Endometrium (tissue), 2 donors: ENCODE measurements around the gene CLDND1.
A peak's percentile ranks its signal among the peaks of the same experiment; 100 is the strongest.
"Not testable (repeated sequence)": the region's sequence is repeated elsewhere in the genome, so short reads cannot be mapped to it uniquely, and the experiment has no call there.

Experiments
- FAIRE-seq: peaks from 2 replicates; lab custom pipeline; 2012; peaks lifted over from hg19 to GRCh38; lab: Jason Lieb, UNC
- donor health status: control.
- donor health status: control.

Gene CLDND1

DNA sequence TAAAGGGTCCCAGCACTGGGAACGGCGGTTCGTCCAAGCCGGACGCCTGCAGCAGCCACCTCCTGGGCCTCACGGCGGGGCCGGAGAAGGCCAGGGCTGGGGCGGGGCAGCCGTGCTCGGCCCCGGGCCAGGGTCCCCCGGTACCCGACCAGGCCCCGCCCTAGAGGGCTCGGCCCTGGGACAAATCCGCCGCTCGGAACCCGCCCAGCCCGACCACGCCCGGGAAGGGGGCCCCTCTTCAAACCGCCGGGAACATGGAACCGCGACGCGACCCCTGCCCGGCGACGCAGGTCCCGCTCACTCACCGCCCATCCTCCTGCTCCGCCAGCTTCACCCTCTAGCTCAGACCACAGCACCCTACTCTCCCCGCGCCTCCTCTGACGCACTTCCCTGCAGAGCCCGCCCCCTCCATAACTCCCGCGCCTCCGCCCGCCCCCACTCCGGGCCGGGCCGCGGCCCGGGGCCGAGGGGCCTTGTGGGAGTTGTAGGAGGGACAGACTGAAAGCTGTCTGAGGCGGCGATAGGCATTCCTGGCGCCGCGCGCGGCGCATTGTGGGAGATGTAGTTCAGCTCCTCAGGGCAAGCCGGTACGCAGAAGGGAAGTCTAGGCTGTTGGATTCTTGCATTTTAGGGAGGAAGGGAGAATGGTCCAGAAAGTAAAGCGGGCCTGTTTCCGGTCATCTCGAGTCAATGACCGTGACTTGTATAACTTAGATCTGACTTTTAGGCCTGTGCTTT is at the start of gene CLDND1:
TSS of gene CLDND1 (minus strand) at position 359 of the 738 bp plus-strand sequence. CDS start 1,478 bp downstream, outside the sequence.
- peak; percentile 90 for FAIRE-seq

DNA sequence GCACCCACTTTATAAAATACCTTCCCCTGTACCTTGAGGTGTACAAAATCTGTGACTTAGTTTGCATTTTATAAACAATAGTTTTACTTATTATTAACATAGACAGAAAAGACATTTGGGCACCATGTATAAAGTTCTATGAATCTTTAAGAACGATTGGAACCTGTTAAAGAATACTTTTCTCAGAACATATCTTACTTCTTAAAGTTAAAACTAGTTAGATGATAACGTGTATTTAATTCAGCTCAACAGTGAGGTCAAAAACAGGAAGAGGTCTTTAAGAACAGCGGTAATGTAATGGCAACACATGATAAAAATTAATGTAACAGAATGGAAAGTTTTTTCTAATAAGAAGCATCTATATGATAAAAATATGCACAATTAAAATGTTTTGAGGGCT is 45.7 kb upstream of the CLDND1 start:
- no peak for FAIRE-seq

- no peak for FAIRE-seq
Measured at GRCh38 chr3:98567666-98568270, 45.1 kb upstream of the CLDND1 start.

DNA sequence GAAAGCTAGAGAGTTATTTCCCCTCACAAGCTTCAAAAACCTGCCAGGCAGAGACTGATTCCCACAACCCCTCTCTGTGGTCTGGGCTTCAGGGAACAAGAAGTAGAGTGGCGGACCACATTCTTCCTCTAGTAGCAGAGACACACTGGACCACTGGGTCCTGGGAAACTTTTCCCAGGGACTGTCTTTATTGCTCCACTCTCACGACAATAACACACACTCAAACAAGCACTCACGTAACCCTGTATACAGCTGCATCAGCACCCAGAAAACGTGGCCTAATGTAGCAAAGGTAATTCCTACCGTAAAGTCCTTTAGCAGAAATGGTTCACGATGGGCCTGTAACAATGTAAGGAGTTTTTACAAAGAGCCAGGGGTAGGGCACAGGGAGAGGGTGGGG is 43.1 kb upstream of the CLDND1 start:
- no peak for FAIRE-seq

DNA sequence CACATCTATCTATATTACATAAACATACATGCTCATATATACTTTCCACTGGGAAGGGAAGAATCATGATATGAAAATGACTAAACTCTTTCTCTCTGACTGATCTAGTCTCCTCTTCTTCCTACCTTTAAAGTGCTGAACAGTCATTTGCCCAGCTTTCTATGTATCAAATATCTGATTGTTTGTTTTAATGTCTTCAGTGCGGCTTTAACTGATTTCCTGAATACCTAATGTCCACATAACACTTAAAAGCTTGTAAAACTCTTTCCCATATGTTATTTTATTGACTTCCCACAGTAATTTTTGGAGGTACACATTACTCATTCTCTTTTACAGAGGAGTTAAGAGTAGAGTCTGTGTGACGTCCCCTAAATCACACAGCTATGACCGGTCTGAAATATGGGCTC is 42.5 kb upstream of the CLDND1 start:
- FAIRE-seq = no peak

GRCh38 chr3:98564282-98565005 is 41.7 kb upstream of the CLDND1 start:
- no peak for FAIRE-seq

DNA sequence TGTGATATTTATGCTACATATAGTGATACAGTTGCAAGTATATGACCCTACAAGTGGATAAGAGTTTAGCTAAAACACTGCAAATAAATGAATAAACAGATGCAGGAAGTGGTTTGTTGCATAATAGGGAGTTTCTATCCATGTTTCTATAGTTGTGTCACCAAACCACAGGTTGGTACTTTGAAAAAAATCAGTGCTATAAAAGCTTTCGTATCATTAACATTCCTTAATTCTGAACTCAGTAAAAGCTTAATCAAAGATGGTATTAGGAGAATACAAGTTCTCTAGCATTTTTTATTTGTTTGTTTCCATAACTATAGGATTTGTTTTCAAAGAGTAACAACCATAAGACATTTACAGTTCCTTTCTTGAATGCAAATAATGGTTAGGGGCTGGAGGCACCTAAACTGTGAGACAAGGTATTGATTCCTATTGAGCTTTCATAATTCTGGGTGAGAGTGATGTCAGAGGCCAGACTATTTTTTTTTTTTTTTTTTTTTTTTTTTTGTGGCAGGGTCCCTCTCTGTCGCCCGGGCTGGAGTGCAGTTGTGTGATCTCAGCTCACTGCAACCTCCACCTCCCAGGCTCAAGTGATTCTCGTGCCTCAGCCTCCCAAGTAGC is 41.1 kb upstream of the CLDND1 start:
- no peak for FAIRE-seq

DNA sequence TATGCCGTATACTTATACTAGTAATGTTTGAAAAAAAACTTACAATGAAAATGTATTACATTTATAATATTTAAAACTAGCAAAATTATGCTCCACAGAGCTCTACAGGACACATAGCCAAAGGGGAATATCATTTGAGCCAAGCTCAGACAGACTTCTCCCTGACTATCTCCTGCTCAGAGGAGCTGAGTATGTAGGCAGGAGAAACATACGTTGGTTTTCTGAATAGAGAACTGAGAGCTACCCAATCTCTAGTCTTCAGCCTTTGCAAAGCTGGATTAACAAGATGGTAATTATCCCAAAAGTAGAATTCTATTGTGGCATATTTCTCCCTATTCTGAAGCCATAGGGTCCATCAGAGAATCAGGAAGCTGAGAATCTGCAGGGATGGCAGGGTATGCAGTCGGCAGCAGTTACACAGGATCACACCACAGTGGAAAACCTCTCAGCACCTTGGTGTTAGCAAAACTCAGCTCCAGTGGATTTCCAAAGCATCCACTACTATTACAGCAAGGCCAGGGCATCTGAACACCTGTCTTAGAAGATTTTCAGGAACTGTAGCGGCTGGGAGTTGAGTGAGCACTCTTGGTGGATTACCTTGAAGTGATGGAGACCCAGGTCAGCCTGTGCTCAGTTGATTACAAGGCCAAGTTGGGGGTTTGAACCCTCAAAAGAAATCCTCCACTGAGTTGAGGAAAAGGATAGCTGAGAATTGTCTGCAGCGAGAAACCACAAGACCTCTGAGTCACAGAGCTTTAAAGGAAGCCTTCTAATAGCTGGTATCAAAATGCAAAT is 39.2 kb upstream of the CLDND1 start:
- FAIRE-seq = no peak

- no peak for FAIRE-seq
Measured at GRCh38 chr3:98560911-98561310, 38.2 kb upstream of the CLDND1 start.

DNA sequence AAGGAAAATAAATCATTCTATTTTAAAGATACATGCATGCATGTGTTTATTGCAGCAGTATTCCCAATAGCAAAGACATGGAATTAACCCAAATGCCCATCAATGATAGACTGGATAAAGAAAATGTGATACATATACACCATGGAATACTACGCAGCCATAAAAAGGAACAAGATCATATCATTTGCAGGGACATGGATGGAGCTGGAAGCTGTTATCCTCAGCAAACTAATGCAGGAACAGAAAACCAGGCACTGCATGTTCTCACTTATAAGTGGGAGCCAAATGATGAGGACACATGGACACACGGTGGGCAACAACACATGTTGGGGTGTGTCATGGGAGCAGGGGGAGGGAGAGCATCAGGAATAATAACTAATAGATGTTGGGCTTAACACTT is 37.1 kb upstream of the CLDND1 start:
- not testable (repeated sequence) for FAIRE-seq

DNA sequence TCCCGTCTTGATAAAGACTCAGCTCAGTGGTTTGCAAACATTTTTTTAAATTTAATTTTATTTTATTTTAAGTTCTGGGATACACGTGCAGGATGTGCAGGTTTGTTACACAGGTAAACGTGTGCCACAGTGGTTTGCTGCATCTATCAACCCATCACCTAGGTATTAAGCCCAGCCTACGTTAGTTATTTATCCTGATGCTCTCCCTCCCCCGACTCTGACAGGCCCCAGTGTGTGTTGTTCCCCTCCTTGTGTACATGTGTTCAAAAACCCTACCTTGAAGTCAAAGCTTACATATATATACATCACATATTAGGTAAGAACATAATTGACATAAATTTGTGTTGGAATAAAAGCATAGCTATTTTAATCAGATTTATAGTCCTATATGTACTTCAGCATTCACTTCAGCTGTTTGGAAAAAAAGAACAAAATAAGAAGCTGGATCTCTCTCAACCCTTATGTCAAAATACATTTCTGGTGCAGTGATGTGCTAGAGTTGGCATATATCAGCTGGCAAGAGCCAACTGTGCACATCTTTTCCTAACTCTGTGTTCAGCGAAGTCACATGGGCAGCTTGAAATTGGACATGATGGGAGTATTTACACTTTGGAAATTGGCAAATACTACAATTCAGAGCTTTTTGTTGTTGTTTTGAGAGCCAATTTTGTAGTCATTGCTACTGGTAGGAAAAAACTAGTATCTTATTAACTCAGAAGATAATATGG is 35.6 kb upstream of the CLDND1 start:
- no peak for FAIRE-seq

- FAIRE-seq = no peak
Measured at GRCh38 chr3:98557324-98558010, 34.8 kb upstream of the CLDND1 start.

DNA sequence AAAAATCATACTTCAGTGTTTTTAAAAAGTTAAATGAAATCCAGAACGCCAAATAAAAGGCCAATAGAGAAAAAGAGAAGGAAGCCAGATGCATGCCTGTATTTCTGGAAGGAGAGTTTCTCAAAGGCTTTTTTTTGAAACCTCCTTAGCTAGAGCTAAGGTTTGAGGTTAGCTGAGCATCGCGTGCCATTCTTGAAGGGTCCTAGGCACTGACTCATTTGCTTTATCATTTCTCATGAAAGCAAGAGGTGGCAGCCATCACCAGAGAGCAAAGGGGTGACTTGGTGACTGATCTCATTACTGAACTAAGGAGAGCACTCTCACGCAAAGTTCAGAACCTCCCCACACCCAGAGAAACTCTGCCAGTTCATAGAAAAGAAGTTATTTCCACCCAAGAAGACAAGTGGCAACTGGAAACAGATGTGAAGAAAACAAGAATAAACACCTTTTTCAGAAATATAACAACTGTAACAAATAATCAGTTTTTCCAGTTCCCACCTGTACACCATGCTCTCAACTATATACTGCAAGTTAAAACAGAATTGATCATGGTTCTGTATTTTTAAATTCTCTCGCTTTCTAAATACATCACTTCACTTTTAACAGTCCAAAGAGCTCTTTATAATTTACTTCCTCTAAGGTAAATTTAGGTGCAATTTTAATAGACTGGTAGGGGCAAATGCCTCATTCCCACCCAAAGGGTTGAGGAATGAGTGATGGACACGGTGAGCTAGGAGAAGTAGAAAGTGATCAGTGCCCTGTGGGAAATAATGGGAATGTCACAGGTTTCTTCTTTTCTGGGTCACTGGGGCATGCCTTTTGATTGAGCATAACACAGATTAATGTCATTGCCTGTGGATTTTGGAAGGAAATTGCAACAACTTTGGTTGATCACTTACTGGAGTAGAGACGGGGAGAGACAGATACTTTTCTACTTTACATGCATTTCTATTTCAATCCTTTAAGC is 33.7 kb upstream of the CLDND1 start:
- no peak for FAIRE-seq

DNA sequence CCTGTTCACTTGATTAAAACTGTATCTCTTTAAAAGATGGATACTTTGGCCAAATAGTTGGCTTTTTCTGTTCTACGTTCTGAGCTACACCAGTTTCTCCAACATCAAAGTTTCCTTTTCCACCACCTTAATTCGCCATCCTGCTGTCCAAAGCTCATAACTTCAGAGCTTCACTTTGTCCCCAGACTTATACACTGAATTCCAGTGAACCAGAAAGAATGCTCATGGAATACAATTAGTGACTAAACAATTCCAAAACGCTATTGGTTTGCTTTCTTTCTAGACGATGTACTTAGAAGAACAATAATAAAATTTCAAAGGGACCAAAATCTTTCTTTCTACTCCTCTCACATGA is 32.3 kb upstream of the CLDND1 start:
- no peak for FAIRE-seq

DNA sequence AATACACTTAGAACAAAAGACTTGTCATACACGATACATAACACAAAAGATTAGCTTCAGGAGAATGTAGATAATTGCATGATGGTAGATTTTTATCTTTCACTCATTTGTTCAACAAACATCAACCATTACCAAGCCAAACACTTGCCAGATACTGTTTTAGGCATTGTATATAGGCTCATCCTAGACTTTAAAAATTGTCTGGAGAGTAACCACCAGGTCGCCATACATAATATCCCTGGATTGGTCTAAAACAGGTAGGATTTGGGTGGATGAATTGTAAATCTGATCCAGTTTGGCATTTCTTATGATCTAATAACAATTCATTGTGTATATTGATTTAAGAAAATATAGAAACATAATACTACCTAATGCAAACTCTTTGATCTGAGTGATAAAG is 31.9 kb upstream of the CLDND1 start:
- no peak for FAIRE-seq

DNA sequence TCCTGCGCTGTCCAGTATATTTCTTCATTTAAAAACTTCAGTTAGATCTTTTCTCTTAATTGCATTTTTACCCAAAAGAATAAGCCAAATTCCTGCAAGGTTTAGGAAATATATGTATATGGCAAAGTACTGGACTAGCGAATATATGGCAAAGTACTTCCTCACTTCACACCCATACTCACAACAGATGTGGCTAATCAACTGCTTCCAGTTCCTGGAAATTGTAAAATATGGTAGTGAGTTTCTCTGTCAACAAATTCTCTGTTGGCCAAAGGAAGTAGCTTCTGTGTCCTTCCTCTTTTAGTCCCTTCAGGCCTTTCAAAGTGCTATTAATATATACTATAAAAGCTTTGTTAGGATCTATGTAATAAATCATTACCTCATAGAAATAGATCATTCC is 31.1 kb upstream of the CLDND1 start:
- no peak for FAIRE-seq

- FAIRE-seq = no peak
Measured at GRCh38 chr3:98553021-98553563, 30.4 kb upstream of the CLDND1 start.

DNA sequence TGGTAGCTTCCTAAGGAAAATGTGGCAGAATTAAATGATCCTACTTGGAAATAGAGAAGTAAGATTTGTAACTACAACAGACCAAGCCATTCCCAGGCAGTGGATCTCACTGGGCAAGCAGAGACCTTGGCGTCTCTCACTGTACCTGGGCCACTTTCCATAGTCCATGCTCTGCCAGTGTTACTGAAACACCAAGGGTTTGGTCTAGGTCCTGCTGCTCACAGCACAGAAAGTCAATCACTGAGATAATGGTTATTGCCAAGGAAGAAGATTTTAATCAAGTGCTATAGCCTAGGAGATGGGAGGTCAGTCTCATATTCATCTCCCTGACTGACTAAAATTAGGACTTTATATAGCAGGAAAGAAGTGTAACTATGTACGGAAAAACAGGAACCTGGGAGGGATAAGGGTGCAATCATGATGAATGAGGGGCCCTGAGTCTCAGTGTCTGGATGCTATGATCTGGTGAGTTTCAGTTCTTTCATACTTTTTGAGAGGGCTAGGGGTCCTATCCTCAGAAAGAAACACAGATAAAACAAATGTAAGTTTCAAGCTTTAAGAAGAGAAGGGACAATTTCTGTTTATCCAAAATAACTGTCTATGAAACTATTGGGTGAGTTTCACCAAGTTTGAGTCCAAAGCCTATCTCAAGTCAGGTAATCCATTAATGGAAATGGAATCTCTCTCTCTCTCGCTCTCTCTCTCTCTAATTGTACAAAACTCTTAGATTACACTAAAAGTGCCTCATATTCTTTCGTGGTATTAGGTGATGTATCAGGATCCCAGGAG is 29.7 kb upstream of the CLDND1 start:
- FAIRE-seq = no peak
